IMR-90 (cell line): ENCODE measurements around the gene ZNF358. TPM values are rescaled to one million over a fixed set of nuclear protein-coding genes. Genes with fewer than 3 reads are reported as not detected.

Experiments used
- ATAC-seq: fragments of 200-7000 bp; cut with Tn5 transposase; 2 replicates; pipeline ENCODE4 v1.9.1; 2020; ENCODE audit warnings: low read depth, mild to moderate bottlenecking, moderate library complexity
- BruUV-seq: library from RNA; stranded (reverse); fragments of 400-500 nt; replicated peaks from 2 replicates; lab custom pipeline; 2021; lab: Mats Ljungman, UMichigan
- CTCF ChIA-PET: fragments of 300-600 bp; formaldehyde crosslinking; extraction: SDS; loops from one replicate; lab custom pipeline; 2021; ENCODE audit warnings: antibody characterized with exemption; lab: Yijun Ruan, JAX
- POLR2A ChIA-PET: fragments of 300-600 bp; sonication (Branson Sonifier 250); formaldehyde crosslinking; loops from one replicate; lab custom pipeline; 2022; ENCODE audit warnings: antibody characterized with exemption; ENCODE audit not compliant: unreplicated experiment; lab: Charles Lee
- DNase-seq: peaks from one replicate; pipeline ENCODE4 v3.0.0; 2013
- H2AFZ ChIP-seq: replicated peaks from 2 replicates; pipeline ENCODE3; 2013; ENCODE audit warnings: low read length, mild to moderate bottlenecking; ENCODE audit not compliant: poor library complexity
- H2AK5ac ChIP-seq: 2 replicates; pipeline ENCODE4 v1.6.1; 2013; ENCODE audit warnings: low read depth, low read length, inconsistent platforms
- H2AK9ac ChIP-seq: replicated peaks from 2 replicates; pipeline ENCODE3; 2013; ENCODE audit warnings: mild to moderate bottlenecking, low read depth, low read length, moderate library complexity; ENCODE audit not compliant: poor library complexity
- H2BK120ac ChIP-seq: 2 replicates; pipeline ENCODE4 v1.6.1; 2013; ENCODE audit warnings: low read depth, low read length, inconsistent platforms
- H2BK15ac ChIP-seq: 3 replicates; pipeline ENCODE4 v1.6.1; 2013; ENCODE audit warnings: low read depth, low read length, inconsistent platforms
- H2BK20ac ChIP-seq: 2 replicates; pipeline ENCODE4 v1.6.1; 2013; ENCODE audit warnings: low read depth, mild to moderate bottlenecking, inconsistent platforms, low read length, moderate library complexity
- H2BK5ac ChIP-seq: 2 replicates; pipeline ENCODE4 v1.6.1; 2013; ENCODE audit warnings: mild to moderate bottlenecking, low read depth, low read length, inconsistent platforms; ENCODE audit not compliant: poor library complexity, severe bottlenecking
- H3K14ac ChIP-seq: replicated peaks from 2 replicates; pipeline ENCODE4 v1.6.1; 2013; ENCODE audit warnings: low read depth, low read length, inconsistent platforms
- H3K18ac ChIP-seq: 2 replicates; pipeline ENCODE4 v1.6.1; 2013; ENCODE audit warnings: low read depth, low read length, control low read depth
- H3K23ac ChIP-seq: 2 replicates; pipeline ENCODE4 v1.6.1; 2013; ENCODE audit warnings: low read depth, low read length, inconsistent platforms
- H3K27ac ChIP-seq: 2 replicates; pipeline ENCODE4 v1.5.1; 2013; ENCODE audit warnings: mild to moderate bottlenecking, control low read depth, low read length; ENCODE audit not compliant: insufficient read depth
- H3K27me3 ChIP-seq: 2 replicates; pipeline ENCODE4 v1.6.1; 2013; ENCODE audit warnings: low read length; ENCODE audit not compliant: control insufficient read depth, insufficient read depth
- H3K36me3 ChIP-seq: 2 replicates; pipeline ENCODE4 v1.6.1; 2013; ENCODE audit warnings: low read length, mixed read lengths; ENCODE audit not compliant: control insufficient read depth, insufficient read depth
- H3K4ac ChIP-seq: 2 replicates; pipeline ENCODE4 v1.6.1; 2013; ENCODE audit warnings: low read depth, low read length, inconsistent platforms
- H3K4me1 ChIP-seq: 2 replicates; pipeline ENCODE4 v1.6.1; 2013; ENCODE audit warnings: low read length, mixed read lengths; ENCODE audit not compliant: control insufficient read depth, insufficient read depth
- H3K4me2 ChIP-seq: 2 replicates; pipeline ENCODE4 v1.6.1; 2013; ENCODE audit warnings: low read depth, mild to moderate bottlenecking, control low read depth, low read length, moderate library complexity
- H3K4me3 ChIP-seq: 2 replicates; pipeline ENCODE4 v1.5.1; 2013; ENCODE audit warnings: low read depth, mild to moderate bottlenecking, control low read depth, low read length, moderate library complexity; ENCODE audit not compliant: insufficient read depth
- H3K56ac ChIP-seq: 2 replicates; pipeline ENCODE4 v1.6.1; 2013; ENCODE audit warnings: low read length, inconsistent platforms; ENCODE audit not compliant: insufficient read depth; ENCODE audit errors: extremely low read depth
- H3K79me1 ChIP-seq, 2 experiments: 2 replicates each; pipeline ENCODE4 v1.6.1; 2013; ENCODE audit warnings: low read length in 2 of 2, inconsistent platforms in 1 of 2, low read depth in 1 of 2
- H3K9ac ChIP-seq: 2 replicates; pipeline ENCODE4 v1.6.1; 2013; ENCODE audit warnings: low read depth, low read length, control low read depth
- H3K9me1 ChIP-seq: 2 replicates; pipeline ENCODE4 v1.6.1; 2013; ENCODE audit warnings: low read length, inconsistent platforms; ENCODE audit not compliant: insufficient read depth
- H3K9me3 ChIP-seq: 2 replicates; pipeline ENCODE4 v1.6.1; 2013; ENCODE audit warnings: low read length; ENCODE audit not compliant: control insufficient read depth, insufficient read depth
- H4K20me1 ChIP-seq: 2 replicates; pipeline ENCODE4 v1.6.1; 2013; ENCODE audit warnings: low read length, inconsistent platforms; ENCODE audit not compliant: insufficient read depth
- H4K5ac ChIP-seq: 2 replicates; pipeline ENCODE4 v1.6.1; 2013; ENCODE audit warnings: mild to moderate bottlenecking, low read depth, low read length, control low read depth
- H4K8ac ChIP-seq, 2 experiments: 2 replicates each; pipeline ENCODE4 v1.6.1; 2013; ENCODE audit warnings: low read depth in 2 of 2, low read length in 2 of 2, control low read depth in 1 of 2, inconsistent platforms in 1 of 2
- H4K91ac ChIP-seq: 2 replicates; pipeline ENCODE4 v1.6.1; 2013; ENCODE audit warnings: low read depth, low read length, inconsistent platforms; ENCODE audit not compliant: insufficient read depth
- ELK1 ChIP-seq: fragments of 150-350 bp; IDR thresholded peaks from 2 replicates; pipeline ENCODE4 v1.6.1; 2016; ENCODE audit warnings: low read depth, mild to moderate bottlenecking, low read length, moderate library complexity, borderline replicate concordance
- FOS ChIP-seq: fragments of 150-350 bp; IDR thresholded peaks from 2 replicates; pipeline ENCODE4 v1.6.1; 2016; ENCODE audit warnings: low read depth, low read length
- RFX5 ChIP-seq: IDR thresholded peaks from 2 replicates; pipeline ENCODE4 v1.8.0; 2012; ENCODE audit warnings: low read depth, mild to moderate bottlenecking, low read length, moderate library complexity
- WGBS, 2 experiments: methylation state at CpG; one replicate each; pipeline versions ENCODE4 v1.1.5 to v1.1.7; 2013; ENCODE audit warnings: missing lambda C conversion rate in 2 of 2; ENCODE audit not compliant: insufficient read length in 1 of 2; ENCODE audit errors: extremely low coverage in 2 of 2; 5-methylcytosine and 5-hydroxymethylcytosine counted together
- dilution Hi-C: fragments of 300-500 bp; cut with HindIII; formaldehyde crosslinking; loops from one replicate; pipeline ENCODE4 v1.14.3; 2018; ENCODE audit warnings: low sequenced_read_pairs; ENCODE audit not compliant: unreplicated experiment
- in situ Hi-C: fragments of 300-500 bp; cut with MboI; formaldehyde crosslinking; loops from 3 replicates; pipeline ENCODE4 v1.14.3; 2019; ENCODE audit warnings: low sequenced_read_pairs, inconsistent platforms, mixed read lengths
- intact Hi-C: fragments of 100-400 bp; cut with micrococcal nuclease; formaldehyde crosslinking; loops from 2 replicates; pipeline ENCODE4 v1.10.0; 2022
- polyA plus RNA-seq, 3 experiments: library from polyadenylated mRNA; depleted of rRNA; stranded (reverse); fragments of >200 nt; gene quantifications; 2 replicates each; pipeline ENCODE4 v1.2.3, GENCODE V29; 2012; ENCODE audit warnings: low replicate concordance in 1 of 3
- total RNA-seq: library from RNA; depleted of rRNA; stranded (reverse); fragments of >200 nt; gene quantifications from 2 replicates; pipeline ENCODE4 v1.2.3, GENCODE V29; 2012

Gene ZNF358
- total and polyA plus RNA-seq, 2 of the 4 experiments (the other 2 are of a cell fraction) = 5.4 to 30.7 TPM

- ChIA-PET POLR2A (no interaction called here), CTCF (interaction anchor here (0.6 kb wide), 1 partner anchor 12 kb away, joined by 7 read pairs; no protein-coding TSS in a partner anchor)
- H3K4me1 ChIP-seq = no peaks in the 10 kb centered on the region
- no peak overlapping the region for H3K18ac ChIP-seq
- peaks cover 4% of the 10 kb centered on the region; the same call in 1 of the 2 replicates for H3K9me1 ChIP-seq
- H3K4me2 ChIP-seq = no peak overlapping the region
- H3K9me3 ChIP-seq = no peaks in the 10 kb centered on the region
- H3K4me3 ChIP-seq = no peak overlapping the region
- H3K79me1 ChIP-seq = no peaks in the 10 kb centered on the region
- H2AFZ ChIP-seq = no peak overlapping the region
- H3K23ac ChIP-seq = no peak overlapping the region
- no peak overlapping the region for H2BK120ac ChIP-seq
- no peak overlapping the region for H2AK9ac ChIP-seq
- TF ChIP-seq ELK1 (no peak), RFX5 (no peak), FOS (no peak)
- no peak overlapping the region for H2BK15ac ChIP-seq
- in situ Hi-C loops (no loop called here), intact Hi-C loops (no loop called here), dilution Hi-C loops (no loop called here)
- no peak overlapping the region for H3K4ac ChIP-seq
- BruUV-seq = no TSS peak
- H4K8ac ChIP-seq = no peak overlapping the region
- H3K27ac ChIP-seq = no peak overlapping the region
- no peak overlapping the region for H2BK20ac ChIP-seq
- no peak overlapping the region for H4K5ac ChIP-seq
- no peak overlapping the region for H2BK5ac ChIP-seq
- no peak overlapping the region for H3K56ac ChIP-seq
- no peak overlapping the region for H3K9ac ChIP-seq
- WGBS, 2 experiments = no CpG with 5 or more reads among the region's 2 CpGs
- ATAC-seq (no peak), DNase-seq (no peak)
- H4K91ac ChIP-seq = no peak overlapping the region
- no peak overlapping the region for H3K14ac ChIP-seq
- no peaks in the 10 kb centered on the region for H3K27me3 ChIP-seq
- no peak overlapping the region for H2AK5ac ChIP-seq
- H3K36me3 ChIP-seq = no peaks in the 10 kb centered on the region
- no peaks in the 10 kb centered on the region for H4K20me1 ChIP-seq
Measured at GRCh38 chr19:7486923-7487322, 29.0 kb upstream of the ZNF358 start.
